H9 (cell line): Measurements from ENCODE around the gene ITGAE. TPM values are rescaled to one million over a fixed set of nuclear protein-coding genes. Genes with fewer than 3 reads are reported as not detected.

Source experiments
- DNase-seq: peaks from one replicate; pipeline ENCODE4 v3.0.0-alpha.2; 2017
- H2AFZ ChIP-seq: one replicate; pipeline ENCODE4 v1.6.1; 2013; ENCODE audit warnings: mild to moderate bottlenecking, low read length, control low read depth, moderate library complexity
- H2AK5ac ChIP-seq: 2 replicates; pipeline ENCODE4 v1.6.1; 2013; ENCODE audit warnings: low read length, control low read depth, mixed read lengths; ENCODE audit not compliant: insufficient read length
- H2BK120ac ChIP-seq: one replicate; pipeline ENCODE4 v1.6.1; 2013; ENCODE audit warnings: low read depth, mild to moderate bottlenecking, low read length, control low read depth, inconsistent platforms; ENCODE audit not compliant: poor library complexity, severe bottlenecking
- H2BK12ac ChIP-seq: 2 replicates; pipeline ENCODE4 v1.6.1; 2013; ENCODE audit warnings: low read length, control low read depth, mixed read lengths, low read depth; ENCODE audit not compliant: insufficient read length
- H2BK15ac ChIP-seq: 2 replicates; pipeline ENCODE4 v1.6.1; 2013; ENCODE audit warnings: low read depth, low read length, control low read depth
- H2BK20ac ChIP-seq: one replicate; pipeline ENCODE4 v1.6.1; 2013; ENCODE audit warnings: low read depth, mild to moderate bottlenecking, low read length, control low read depth, inconsistent platforms; ENCODE audit not compliant: poor library complexity, severe bottlenecking
- H2BK5ac ChIP-seq: 2 replicates; pipeline ENCODE4 v1.6.1; 2013; ENCODE audit warnings: low read length, control low read depth, mixed read lengths; ENCODE audit not compliant: insufficient read length
- H3K14ac ChIP-seq: 2 replicates; pipeline ENCODE4 v1.6.1; 2013; ENCODE audit warnings: low read length, control low read depth; ENCODE audit not compliant: insufficient read depth
- H3K18ac ChIP-seq: 2 replicates; pipeline ENCODE4 v1.6.1; 2013; ENCODE audit warnings: low read depth, mild to moderate bottlenecking, mixed read lengths, low read length, control low read depth; ENCODE audit not compliant: insufficient read length
- H3K23ac ChIP-seq: 2 replicates; pipeline ENCODE4 v1.6.1; 2013; ENCODE audit warnings: low read length, control low read depth, mixed read lengths, low read depth; ENCODE audit not compliant: insufficient read length
- H3K23me2 ChIP-seq: 2 replicates; pipeline ENCODE4 v1.6.1; 2013; ENCODE audit warnings: low read depth, mild to moderate bottlenecking, mixed read lengths, low read length, control low read depth; ENCODE audit not compliant: insufficient read length, poor library complexity, severe bottlenecking
- H3K27ac ChIP-seq: 2 replicates; pipeline ENCODE4 v1.5.1; 2013; ENCODE audit warnings: low read length, control low read depth, mixed read lengths, low read depth; ENCODE audit not compliant: insufficient read length
- H3K27me3 ChIP-seq: 2 replicates; pipeline ENCODE4 v1.6.1; 2013; ENCODE audit warnings: low read length, control low read depth, inconsistent platforms; ENCODE audit not compliant: insufficient read depth
- H3K4ac ChIP-seq: 2 replicates; pipeline ENCODE4 v1.6.1; 2013; ENCODE audit warnings: low read depth, mild to moderate bottlenecking, control low read depth, inconsistent platforms, low read length, moderate library complexity
- H3K4me1 ChIP-seq: 2 replicates; pipeline ENCODE4 v1.6.1; 2013; ENCODE audit warnings: low read length, control low read depth, inconsistent platforms; ENCODE audit not compliant: insufficient read depth
- H3K4me2 ChIP-seq: 2 replicates; pipeline ENCODE4 v1.6.1; 2013; ENCODE audit warnings: low read length, control low read depth, mixed read lengths; ENCODE audit not compliant: insufficient read length, insufficient read depth
- H3K56ac ChIP-seq: 2 replicates; pipeline ENCODE4 v1.6.1; 2013; ENCODE audit warnings: low read depth, mild to moderate bottlenecking, mixed read lengths, low read length, control low read depth; ENCODE audit not compliant: insufficient read length
- H3K79me1 ChIP-seq: 2 replicates; pipeline ENCODE4 v1.6.1; 2013; ENCODE audit warnings: low read depth, mild to moderate bottlenecking, moderate library complexity, low read length, control low read depth, inconsistent platforms; ENCODE audit not compliant: insufficient read depth, poor library complexity, severe bottlenecking
- H3K79me2 ChIP-seq: 2 replicates; pipeline ENCODE4 v1.6.1; 2013; ENCODE audit warnings: low read length, control low read depth, inconsistent platforms; ENCODE audit not compliant: insufficient read depth
- H3K9ac ChIP-seq: 2 replicates; pipeline ENCODE4 v1.6.1; 2013; ENCODE audit warnings: low read length, control low read depth, mixed read lengths; ENCODE audit not compliant: insufficient read length; ENCODE audit errors: extremely low read depth
- H3K9me3 ChIP-seq: one replicate; pipeline ENCODE4 v1.6.1; 2013; ENCODE audit warnings: low read depth, low read length, inconsistent platforms; ENCODE audit not compliant: control insufficient read depth
- H3T11ph ChIP-seq: one replicate; pipeline ENCODE4 v1.6.1; 2013; ENCODE audit warnings: mild to moderate bottlenecking, low read length, control low read depth, inconsistent platforms
- H4K20me1 ChIP-seq: one replicate; pipeline ENCODE4 v1.6.1; 2013; ENCODE audit not compliant: control insufficient read depth, insufficient read length, insufficient read depth
- H4K5ac ChIP-seq: 2 replicates; pipeline ENCODE4 v1.6.1; 2013; ENCODE audit warnings: low read depth, mild to moderate bottlenecking, mixed read lengths, low read length, control low read depth; ENCODE audit not compliant: insufficient read length
- H4K8ac ChIP-seq: replicated peaks from 2 replicates; pipeline ENCODE4 v1.6.1; 2013; ENCODE audit warnings: low read length, control low read depth, mixed read lengths, low read depth; ENCODE audit not compliant: insufficient read length
- H4K91ac ChIP-seq: 2 replicates; pipeline ENCODE4 v1.6.1; 2013; ENCODE audit warnings: low read depth, mild to moderate bottlenecking, moderate library complexity, mixed read lengths, low read length, control low read depth; ENCODE audit not compliant: insufficient read length
- H3K27ac Mint-ChIP-seq, 3 experiments: 2 replicates in 2 of 3; 3 replicates in 1 of 3; pipeline ENCODE4 v1.8.0; 2020 to 2021; ENCODE audit warnings: mixed read lengths in 3 of 3, mild to moderate bottlenecking in 1 of 3, moderate library complexity in 1 of 3
- H3K27me3 Mint-ChIP-seq: 2 replicates; pipeline ENCODE4 v1.8.0; 2021; ENCODE audit warnings: low read depth, mild to moderate bottlenecking, moderate library complexity, mixed read lengths
- H3K36me3 Mint-ChIP-seq, 3 experiments: 2 replicates in 2 of 3; 3 replicates in 1 of 3; pipeline ENCODE4 v1.8.0; 2020 to 2021; ENCODE audit warnings: low read depth in 3 of 3, mixed read lengths in 3 of 3; ENCODE audit not compliant: insufficient read depth in 1 of 3
- H3K4me1 Mint-ChIP-seq, 2 experiments: 2 replicates each; pipeline ENCODE4 v1.8.0; 2020; ENCODE audit warnings: mixed read lengths in 2 of 2
- H3K4me3 Mint-ChIP-seq, 2 experiments: 2 replicates in 1 of 2; 3 replicates in 1 of 2; pipeline ENCODE4 v1.8.0; 2020 to 2021; ENCODE audit warnings: mild to moderate bottlenecking in 2 of 2, mixed read lengths in 2 of 2, moderate library complexity in 1 of 2
- H3K9me3 Mint-ChIP-seq, 2 experiments: 2 replicates in 1 of 2; 3 replicates in 1 of 2; pipeline ENCODE4 v1.8.0; 2020; ENCODE audit warnings: mild to moderate bottlenecking in 2 of 2, mixed read lengths in 2 of 2, moderate library complexity in 1 of 2
- WGBS: extraction: QIAGEN DNeasy Blood & Tissue Kit; methylation state at CpG from one replicate; pipeline ENCODE4 v1.1.7; 2013; ENCODE audit warnings: missing lambda C conversion rate, low lambda C conversion rate, mixed read lengths; ENCODE audit not compliant: insufficient read length; ENCODE audit errors: extremely low coverage; 5-methylcytosine and 5-hydroxymethylcytosine counted together
- total RNA-seq: library from RNA; stranded (reverse); gene quantifications from 2 replicates; pipeline ENCODE4 v1.2.1, GENCODE V29; 2021
- TF ChIP-seq, protein P1 (sequence below): fragments of 200-600 bp; sonication (generic); conservative IDR thresholded peaks from 3 replicates; pipeline ENCODE4 v1.8.0; 2021; ENCODE audit warnings: antibody characterized with exemption, mild to moderate bottlenecking

Gene ITGAE
- total RNA-seq, 1 experiment from 2014 or later, result 23.5 TPM

- no peak overlapping the region for H2BK20ac ChIP-seq
- H3T11ph ChIP-seq, result no peak overlapping the region
- H3K27ac ChIP-seq, result no peak overlapping the region
- H3K27me3 Mint-ChIP-seq, result no peaks in the 10 kb centered on the region
- H3K14ac ChIP-seq, result no peak overlapping the region
- no peak overlapping the region for H3K9ac ChIP-seq
- no peak overlapping the region for H3K23ac ChIP-seq
- no peaks in the 10 kb centered on the region for H3K9me3 Mint-ChIP-seq
- no peak overlapping the region for H4K91ac ChIP-seq
- no peak overlapping the region for H2BK120ac ChIP-seq
- peaks cover 3 to 5% of the 10 kb centered on the region in 2 experiments; a peak in 2 of 4 replicates for H3K4me1 Mint-ChIP-seq
- no CpG with 5 or more reads among the region's 5 CpGs for WGBS
- no peaks in the 10 kb centered on the region for H3K9me3 ChIP-seq
- H3K36me3 Mint-ChIP-seq, result peaks cover 2 to 28% (median 18%) of the 10 kb centered on the region in 3 experiments; a peak in 6 of 7 replicates
- no peak overlapping the region for H3K56ac ChIP-seq
- peak; percentile 54 for DNase-seq
- no peak overlapping the region for H3K18ac ChIP-seq
- no peak overlapping the region for H2BK12ac ChIP-seq
- H2AK5ac ChIP-seq, result no peak overlapping the region
- no peak overlapping the region for H3K4me3 Mint-ChIP-seq
- TF ChIP-seq, protein P1, sequence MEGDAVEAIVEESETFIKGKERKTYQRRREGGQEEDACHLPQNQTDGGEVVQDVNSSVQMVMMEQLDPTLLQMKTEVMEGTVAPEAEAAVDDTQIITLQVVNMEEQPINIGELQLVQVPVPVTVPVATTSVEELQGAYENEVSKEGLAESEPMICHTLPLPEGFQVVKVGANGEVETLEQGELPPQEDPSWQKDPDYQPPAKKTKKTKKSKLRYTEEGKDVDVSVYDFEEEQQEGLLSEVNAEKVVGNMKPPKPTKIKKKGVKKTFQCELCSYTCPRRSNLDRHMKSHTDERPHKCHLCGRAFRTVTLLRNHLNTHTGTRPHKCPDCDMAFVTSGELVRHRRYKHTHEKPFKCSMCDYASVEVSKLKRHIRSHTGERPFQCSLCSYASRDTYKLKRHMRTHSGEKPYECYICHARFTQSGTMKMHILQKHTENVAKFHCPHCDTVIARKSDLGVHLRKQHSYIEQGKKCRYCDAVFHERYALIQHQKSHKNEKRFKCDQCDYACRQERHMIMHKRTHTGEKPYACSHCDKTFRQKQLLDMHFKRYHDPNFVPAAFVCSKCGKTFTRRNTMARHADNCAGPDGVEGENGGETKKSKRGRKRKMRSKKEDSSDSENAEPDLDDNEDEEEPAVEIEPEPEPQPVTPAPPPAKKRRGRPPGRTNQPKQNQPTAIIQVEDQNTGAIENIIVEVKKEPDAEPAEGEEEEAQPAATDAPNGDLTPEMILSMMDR, result no peak
- H4K20me1 ChIP-seq, result no peaks in the 10 kb centered on the region
- no peaks in the 10 kb centered on the region for H3K4me1 ChIP-seq
- no peak overlapping the region for H2BK5ac ChIP-seq
- H3K79me1 ChIP-seq, result no peaks in the 10 kb centered on the region
- H3K27me3 ChIP-seq, result no peaks in the 10 kb centered on the region
- H2BK15ac ChIP-seq, result no peak overlapping the region
- H2AFZ ChIP-seq, result no peak overlapping the region
- H3K4me2 ChIP-seq, result no peak overlapping the region
- H4K5ac ChIP-seq, result no peak overlapping the region
- H3K23me2 ChIP-seq, result no peaks in the 10 kb centered on the region
- no peaks in the 10 kb centered on the region for H3K79me2 ChIP-seq
- H4K8ac ChIP-seq, result no peak overlapping the region
- H3K27ac Mint-ChIP-seq, result peak overlapping the region in 1 of 3 experiments; percentile 57; a peak in 2 of 7 replicates
- H3K4ac ChIP-seq, result no peak overlapping the region
Measured at GRCh38 chr17:3710951-3711383, 90.0 kb downstream of the ITGAE start.
